ENCODE results near the gene POLR2M.

The POLR2M gene

DNA sequence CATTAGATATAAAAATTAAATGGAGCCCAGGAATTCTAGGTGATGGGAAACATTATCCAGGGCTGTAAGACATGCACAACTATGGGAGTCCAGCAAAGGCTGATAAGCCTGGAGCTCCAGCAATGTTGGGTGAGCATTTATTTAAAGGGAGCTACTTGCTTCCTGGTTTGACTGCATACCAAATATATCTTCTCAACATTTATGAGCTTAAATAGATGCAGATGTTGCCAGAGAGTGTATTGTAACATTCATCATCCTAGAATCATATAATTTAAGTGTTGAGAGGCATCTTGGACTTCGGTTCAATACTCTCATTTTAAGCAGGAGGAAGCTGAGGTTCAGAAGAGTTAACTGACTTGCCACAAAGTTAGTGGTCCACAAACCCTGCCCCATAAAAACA, 12.2 kb upstream of the POLR2M start:
- no peak for DNase-seq

- DNase-seq, result no peak
These were observed 10.4 kb upstream of the POLR2M start for GRCh38 chr15:57696146-57696545.

- DNase-seq, result no peak
These were observed 8.9 kb upstream of the POLR2M start for GRCh38 chr15:57697588-57697987.

- DNase-seq, result no peak
These were observed 8.3 kb upstream of the POLR2M start for GRCh38 chr15:57698243-57698642.

DNA sequence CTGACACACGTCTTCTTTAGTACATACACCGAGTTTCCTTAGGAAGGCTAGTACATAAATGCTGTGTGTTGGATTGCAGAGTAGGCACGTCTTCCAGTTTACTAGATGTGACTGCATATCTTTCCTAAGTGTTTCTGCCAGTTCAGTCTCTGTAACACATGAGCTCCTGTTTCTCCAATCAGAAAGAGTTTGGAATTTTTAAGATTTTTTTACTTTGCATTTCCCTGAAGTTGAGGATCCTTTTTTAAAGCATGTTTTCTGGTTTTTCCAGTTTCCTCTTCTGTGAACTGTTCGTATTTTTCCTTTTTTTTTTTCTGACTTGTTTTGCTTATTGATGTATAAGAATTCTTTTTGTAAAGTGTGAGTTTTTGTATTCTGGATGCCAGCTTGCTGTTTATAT, 7.5 kb upstream of the POLR2M start:
- DNase-seq, result no peak

DNA sequence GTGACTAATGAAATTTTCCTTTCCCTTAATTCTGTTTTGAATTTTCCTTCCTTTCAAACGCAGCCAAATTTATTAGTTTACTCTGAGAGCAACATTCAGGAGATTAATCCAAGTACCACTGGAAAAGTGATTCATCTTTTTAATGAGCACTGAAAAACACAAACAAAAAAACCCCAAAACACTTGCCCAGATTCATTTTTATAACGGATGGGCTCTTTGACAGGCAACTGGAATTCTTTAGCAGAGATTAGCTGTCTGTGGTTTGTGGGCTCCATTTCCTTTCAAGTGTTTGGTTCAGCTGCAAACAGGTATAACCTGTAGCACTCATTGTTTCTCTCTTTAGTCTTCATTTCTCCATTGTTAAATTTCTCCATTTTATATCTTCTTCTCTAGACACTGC, 3.1 kb upstream of the POLR2M start:
- no peak for DNase-seq

- DNase-seq, result no peak
These were observed 2.1 kb upstream of the POLR2M start for GRCh38 chr15:57704441-57704840.

GRCh38 chr15:57705746-57706404, 639 bp upstream of the POLR2M start:
- DNase-seq, result no peak

DNA sequence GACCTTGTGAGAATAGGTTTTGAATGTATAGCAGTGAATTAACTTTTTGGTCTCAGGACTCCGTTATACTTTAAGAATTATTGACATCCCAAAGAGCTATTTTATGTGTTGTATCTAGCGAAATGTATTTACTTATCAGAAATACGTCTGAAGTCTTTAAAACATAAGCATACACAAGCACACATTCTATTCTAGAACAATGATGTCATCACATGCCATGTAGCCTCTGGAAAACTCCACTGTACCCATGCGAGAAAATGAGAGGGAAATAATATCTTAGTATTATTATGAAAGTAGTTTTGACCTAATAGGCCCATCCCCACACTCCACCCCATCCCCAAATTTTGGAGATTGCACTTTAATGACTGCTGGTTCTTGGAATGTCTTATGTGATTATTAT, 1.5 kb downstream of the POLR2M start:
- DNase-seq, result no peak

DNA sequence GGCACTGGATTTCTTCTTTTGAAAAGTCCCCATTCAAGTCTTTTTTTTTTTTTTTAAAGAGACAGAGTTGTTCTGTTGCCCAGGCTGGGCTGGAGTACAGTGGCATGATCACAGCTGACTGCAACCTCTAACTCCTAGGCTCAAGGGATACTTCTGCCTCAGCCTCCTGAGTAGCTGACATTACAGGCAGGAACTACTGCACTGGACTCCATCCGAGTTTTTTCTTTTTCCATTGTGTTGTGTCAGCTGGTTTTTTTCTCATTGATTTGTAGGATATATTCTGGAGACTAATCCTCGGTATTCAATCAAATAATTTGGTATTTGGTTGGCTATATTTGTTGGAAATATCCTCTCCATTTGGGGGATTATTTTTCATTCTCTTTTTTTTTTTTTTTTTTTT, 11.8 kb downstream of the POLR2M start:
- no peak for DNase-seq

GRCh38 chr15:57720867-57721266, 14.4 kb downstream of the POLR2M start:
- no peak for DNase-seq

DNA sequence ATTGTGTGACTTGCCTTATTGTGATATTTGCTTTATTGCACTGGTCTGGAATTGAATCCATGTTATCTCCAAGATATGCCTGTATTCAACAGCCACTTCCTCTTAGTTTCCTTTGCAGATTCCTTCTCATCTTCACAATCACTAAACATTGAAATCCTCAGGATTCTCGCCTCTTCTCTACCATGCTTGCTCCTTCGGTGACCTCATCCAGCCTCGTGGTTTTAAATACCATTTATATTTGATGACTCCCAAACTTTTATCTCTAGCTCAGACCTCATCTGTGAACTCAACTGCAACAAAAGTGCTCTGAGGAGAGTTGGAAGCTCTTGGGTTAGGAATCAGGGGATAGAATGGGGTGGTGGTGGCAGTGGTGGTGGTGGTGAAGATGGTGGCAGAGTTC, 19.9 kb downstream of the POLR2M start:
- no peak for DNase-seq

- no peak for DNase-seq
These were observed 20.5 kb downstream of the POLR2M start for GRCh38 chr15:57727031-57727430.

GRCh38 chr15:57728436-57728835, 21.9 kb downstream of the POLR2M start:
- DNase-seq, result no peak

DNA sequence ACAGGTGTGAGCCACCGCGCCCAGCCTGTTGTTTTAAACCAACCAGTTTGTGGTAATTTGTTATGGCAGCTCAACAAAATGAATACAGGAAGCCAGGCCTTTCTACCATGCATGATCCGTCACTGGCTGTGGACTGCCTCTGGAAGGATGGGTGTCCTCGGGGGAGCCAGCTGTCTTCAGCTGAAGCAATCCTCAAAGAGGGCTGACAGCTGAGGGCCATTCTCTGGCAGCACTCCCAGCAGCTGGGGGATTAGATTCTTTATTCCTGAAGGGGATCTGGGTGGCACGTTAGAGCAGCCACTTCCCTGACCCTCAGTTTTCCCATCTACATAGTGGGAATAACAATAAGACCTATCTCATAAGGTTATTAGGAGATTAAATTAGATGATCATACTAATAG, 24.4 kb downstream of the POLR2M start:
- DNase-seq, result no peak

DNA sequence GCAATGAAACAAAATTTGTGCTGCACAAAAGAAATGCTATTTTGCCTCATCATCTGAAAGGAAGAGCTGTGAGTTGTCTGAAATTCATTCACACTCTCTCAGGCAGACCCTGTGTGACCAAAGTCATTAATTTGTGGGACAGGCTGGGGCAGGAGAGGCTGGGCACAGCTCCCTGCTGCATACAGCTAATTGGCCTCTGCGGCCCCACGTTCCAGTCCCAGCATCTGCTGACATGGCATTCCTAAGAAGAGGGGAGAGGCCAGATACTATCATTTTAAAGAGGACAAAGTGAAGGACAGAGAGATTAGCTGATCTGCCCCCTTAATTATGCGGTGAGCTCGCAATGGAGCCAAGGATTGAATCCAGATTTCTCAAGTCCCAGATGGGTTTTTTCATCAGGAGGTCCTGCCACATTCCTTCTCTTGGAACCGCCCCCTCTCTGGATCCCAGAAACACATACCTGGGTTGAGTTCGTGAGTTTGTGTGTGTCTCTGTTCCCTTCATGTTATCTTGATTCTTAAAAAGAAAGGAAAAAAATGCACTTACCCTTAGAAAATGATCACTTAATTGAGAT, 25.1 kb downstream of the POLR2M start:
- DNase-seq, result no peak

DNA sequence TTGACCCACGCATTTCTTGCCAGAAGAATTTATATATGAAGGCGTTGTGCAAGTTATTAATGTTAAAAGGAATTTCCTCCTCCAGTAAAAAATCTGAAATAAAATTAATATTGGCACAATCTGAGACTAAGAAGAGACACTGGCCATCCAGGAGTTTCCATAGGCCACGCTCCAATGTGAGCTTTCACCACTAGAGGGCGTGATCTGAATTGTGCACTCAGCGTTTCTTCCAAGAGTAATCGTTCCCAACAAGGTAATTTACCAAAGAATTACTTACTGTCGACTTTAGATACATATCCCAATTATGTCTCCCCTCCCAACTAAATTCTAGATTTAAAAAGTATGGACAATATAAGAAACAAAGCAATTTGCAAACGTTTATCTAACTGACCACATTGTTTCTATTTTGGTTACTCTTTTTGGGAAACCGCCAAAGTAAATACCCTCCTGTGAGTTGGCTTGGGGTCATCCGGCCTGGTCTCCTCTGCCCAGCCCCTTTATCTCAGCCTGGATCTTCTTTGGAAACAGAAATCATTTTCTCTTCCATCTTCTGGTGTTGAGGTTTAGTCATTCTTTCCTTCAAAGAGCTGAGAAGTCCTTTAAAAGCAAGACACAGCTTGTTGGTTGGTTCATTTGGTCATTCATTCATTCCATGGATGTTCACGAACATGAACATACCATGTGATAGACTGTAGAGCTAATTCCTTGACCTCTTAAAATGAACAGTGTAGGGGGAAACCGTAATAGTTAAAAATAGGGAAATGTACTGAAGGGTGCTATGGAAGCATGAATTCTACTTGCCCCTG, 26.2 kb downstream of the POLR2M start:
- DNase-seq, result no peak

- DNase-seq, result no peak
These were observed 28.3 kb downstream of the POLR2M start for GRCh38 chr15:57734860-57735259.

- no peak for DNase-seq
These were observed 28.9 kb downstream of the POLR2M start for GRCh38 chr15:57735431-57735830.

DNA sequence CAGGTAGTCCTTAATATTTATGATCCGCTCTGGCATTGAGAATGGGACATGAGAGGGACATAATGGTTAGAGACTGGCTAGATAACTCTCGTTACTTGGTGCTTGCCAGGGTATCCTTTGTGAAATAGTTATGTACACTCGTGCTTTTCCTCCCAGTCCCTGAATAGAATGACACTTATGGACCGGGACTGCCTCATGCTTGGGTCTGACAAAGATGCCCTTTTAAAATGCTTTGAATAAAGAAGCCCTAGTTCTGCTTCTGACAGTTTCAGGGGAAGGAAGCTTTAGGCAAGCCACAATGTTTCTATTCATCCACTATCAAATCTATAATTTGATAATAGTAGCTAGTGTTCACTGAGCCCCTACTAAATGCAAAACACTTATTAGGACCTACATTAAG, 29.4 kb downstream of the POLR2M start:
- DNase-seq, result no peak

GRCh38 chr15:57736591-57736990, 30.1 kb downstream of the POLR2M start:
- DNase-seq, result no peak

DNA sequence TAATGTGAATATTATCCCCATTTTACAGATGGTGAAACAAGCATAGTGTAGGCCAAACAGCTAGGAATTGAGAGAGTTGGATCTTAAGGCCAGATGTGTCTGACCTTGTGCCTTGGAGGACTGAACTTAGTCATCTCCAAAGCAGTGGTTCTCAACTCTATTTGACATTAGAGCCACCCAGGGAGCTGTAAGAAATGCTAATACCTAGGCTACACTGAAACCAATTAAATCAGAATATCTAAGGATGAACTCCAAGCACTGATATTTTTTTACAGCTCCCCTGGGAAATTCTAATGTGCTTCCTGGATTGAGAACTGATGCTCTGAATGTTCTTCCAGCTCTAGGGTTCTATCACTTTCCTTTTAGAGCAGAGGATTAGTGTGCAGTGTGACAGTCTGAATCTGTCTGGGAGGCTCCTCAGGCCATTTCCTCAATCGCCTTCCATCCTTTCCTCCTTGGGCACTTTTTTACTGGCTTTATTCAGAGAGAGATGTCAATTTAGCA, 32.3 kb downstream of the POLR2M start:
- DNase-seq, result no peak

GRCh38 chr15:57740048-57740447, 33.5 kb downstream of the POLR2M start:
- no peak for DNase-seq

GRCh38 chr15:57741089-57741488, 34.6 kb downstream of the POLR2M start:
- no peak for DNase-seq

Measured in NCI-H187 treated with DMSO at 0.1 percent for 48 hours (cell line).